Measurements from ENCODE around the gene OSMR.
A peak's percentile ranks its signal among the peaks of the same experiment; 100 is the strongest.

Gene OSMR

GRCh38 chr5:38806775-38807258 lies 39.0 kb upstream of the OSMR start:
- no peak overlapping the region for H3K27ac ChIP-seq
- TF ChIP-seq CTCF (conservative IDR thresholded peaks at IDR 0.05), result no peak
- TF ChIP-seq ZFX (IDR thresholded peaks at IDR 0.05), result no peak

GRCh38 chr5:38807570-38808483 lies 38.0 kb upstream of the OSMR start:
- TF ChIP-seq CTCF (conservative IDR thresholded peaks at IDR 0.05), result no peak
- no peak for TF ChIP-seq ZFX (IDR thresholded peaks at IDR 0.05)
- no peak overlapping the region for H3K27ac ChIP-seq

GRCh38 chr5:38808666-38809343 lies 37.0 kb upstream of the OSMR start:
- H3K27ac ChIP-seq, result no peak overlapping the region
- TF ChIP-seq ZFX (IDR thresholded peaks at IDR 0.05), result no peak
- TF ChIP-seq CTCF (conservative IDR thresholded peaks at IDR 0.05), result no peak

- H3K27ac ChIP-seq, result no peak overlapping the region
These were observed 36.1 kb upstream of the OSMR start for GRCh38 chr5:38809388-38810359.

GRCh38 chr5:38814879-38815278 lies 30.9 kb upstream of the OSMR start:
- TF ChIP-seq CTCF (conservative IDR thresholded peaks at IDR 0.05), result no peak
- TF ChIP-seq ZFX (IDR thresholded peaks at IDR 0.05), result no peak
- H3K27ac ChIP-seq, result no peak overlapping the region

More at GRCh38 chr5:38809388-38810359, 36.1 kb upstream of the OSMR start:
- TF ChIP-seq ZFX (IDR thresholded peaks at IDR 0.05), result no peak
- peak; percentile 95 for TF ChIP-seq CTCF (conservative IDR thresholded peaks at IDR 0.05)

- no peak overlapping the region for H3K27ac ChIP-seq
- TF ChIP-seq CTCF (conservative IDR thresholded peaks at IDR 0.05), result no peak
- no peak for TF ChIP-seq ZFX (IDR thresholded peaks at IDR 0.05)
These were observed 29.5 kb upstream of the OSMR start for GRCh38 chr5:38816083-38817030.

Data from C4-2B (cell line).